ENCODE measurements around the gene WIZ.
"Not testable (repeated sequence)": the region's sequence is repeated elsewhere in the genome, so short reads cannot be mapped to it uniquely, and the experiment has no call there.

WIZ gene

GRCh38 chr19:15449620-15450527 lies at the start of gene WIZ:
Gene WIZ (minus strand): TSS chr19:15449956. CDS start chr19:15448307, 1,649 bp downstream.
- in situ Hi-C loops (cut with HindIII; ENCODE audit: low sequenced_read_pairs), result no loop called here

- in situ Hi-C loops (cut with HindIII; ENCODE audit: low sequenced_read_pairs), result no loop called here
Observed at GRCh38 chr19:15498910-15499309, 49.2 kb upstream of the WIZ start.

GRCh38 chr19:15498156-15498858 lies 48.6 kb upstream of the WIZ start:
- in situ Hi-C loops (cut with HindIII; ENCODE audit: low sequenced_read_pairs), result no loop called here

- in situ Hi-C loops (cut with HindIII; ENCODE audit: low sequenced_read_pairs), result no loop called here
Observed at GRCh38 chr19:15495151-15495550, 45.4 kb upstream of the WIZ start.

GRCh38 chr19:15488489-15489226 lies 38.9 kb upstream of the WIZ start:
- in situ Hi-C loops (cut with HindIII; ENCODE audit: low sequenced_read_pairs), result no loop called here

GRCh38 chr19:15487038-15487437 lies 37.3 kb upstream of the WIZ start:
- in situ Hi-C loops (cut with HindIII; ENCODE audit: low sequenced_read_pairs), result no loop called here

GRCh38 chr19:15485768-15486167 lies 36.0 kb upstream of the WIZ start:
- in situ Hi-C loops (cut with HindIII; ENCODE audit: low sequenced_read_pairs), result not testable (repeated sequence)

GRCh38 chr19:15480996-15481395 lies 31.2 kb upstream of the WIZ start:
- in situ Hi-C loops (cut with HindIII; ENCODE audit: low sequenced_read_pairs), result not testable (repeated sequence)

- in situ Hi-C loops (cut with HindIII; ENCODE audit: low sequenced_read_pairs), result no loop called here
Observed at GRCh38 chr19:15479391-15480345, 29.9 kb upstream of the WIZ start, which contains the start of gene PGLYRP2. Gene PGLYRP2 (minus strand): TSS chr19:15479501. CDS start chr19:15479371, 130 bp downstream.

- in situ Hi-C loops (cut with HindIII; ENCODE audit: low sequenced_read_pairs), result no loop called here
Observed at GRCh38 chr19:15476325-15476724, 26.6 kb upstream of the WIZ start.

- in situ Hi-C loops (cut with HindIII; ENCODE audit: low sequenced_read_pairs), result no loop called here
Observed at GRCh38 chr19:15475611-15476010, 25.9 kb upstream of the WIZ start.

- in situ Hi-C loops (cut with HindIII; ENCODE audit: low sequenced_read_pairs), result no loop called here
Observed at GRCh38 chr19:15475169-15475568, 25.4 kb upstream of the WIZ start.

- in situ Hi-C loops (cut with HindIII; ENCODE audit: low sequenced_read_pairs), result not testable (repeated sequence)
Observed at GRCh38 chr19:15473821-15474220, 24.1 kb upstream of the WIZ start.

- in situ Hi-C loops (cut with HindIII; ENCODE audit: low sequenced_read_pairs), result no loop called here
Observed at GRCh38 chr19:15471639-15472101, 21.9 kb upstream of the WIZ start.

GRCh38 chr19:15469513-15470297 lies 19.9 kb upstream of the WIZ start:
- in situ Hi-C loops (cut with HindIII; ENCODE audit: low sequenced_read_pairs), result no loop called here

GRCh38 chr19:15468675-15469512 lies 19.1 kb upstream of the WIZ start:
- in situ Hi-C loops (cut with HindIII; ENCODE audit: low sequenced_read_pairs), result no loop called here

- in situ Hi-C loops (cut with HindIII; ENCODE audit: low sequenced_read_pairs), result no loop called here
Observed at GRCh38 chr19:15467734-15468214, 18.0 kb upstream of the WIZ start.
